ENCODE data around the gene TRIM24. TPM values are rescaled to one million over a fixed set of nuclear protein-coding genes. Genes with fewer than 3 reads are reported as not detected.

The TRIM24 gene
- polyA plus RNA-seq, 1 of the 3 experiments (the other 2 are of a cell fraction), result 5.3 TPM

DNA sequence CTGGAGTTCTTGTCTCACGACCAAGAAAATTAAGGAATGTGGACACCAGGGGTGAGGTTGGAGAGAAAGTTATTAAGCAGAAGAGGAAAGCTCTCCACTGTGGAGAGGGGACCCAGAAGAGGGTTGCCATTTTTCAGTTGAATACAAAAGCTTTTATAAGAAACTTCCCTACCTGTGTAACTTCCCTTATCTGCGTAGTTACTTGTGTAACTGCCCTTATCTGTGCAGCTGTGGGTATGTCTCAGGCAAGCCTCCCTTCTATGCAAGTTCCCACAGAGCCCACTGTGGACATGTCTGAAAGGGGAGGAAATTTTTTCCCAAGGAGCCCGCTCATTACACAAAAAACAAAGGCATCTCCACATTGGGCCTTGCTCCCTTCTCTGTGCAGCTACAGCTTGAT, 146.2 kb downstream of the TRIM24 start:
- Histone ChIP-seq H3K27ac (ENCODE audit: low read depth in 2 of 2, low read length in 1 of 2) (no peak overlapping the region), H3F3A (replicated peaks; ENCODE audit: insufficient read depth) (no peaks in the 10 kb centered on the region), H3K9me2 (no peaks in the 10 kb centered on the region), H3K4me3 (ENCODE audit: low read depth in 2 of 2, low read length in 1 of 2) (no peak overlapping the region), H3K9me3 (no peaks in the 10 kb centered on the region), H2AFZ (ENCODE audit: low read depth) (no peak overlapping the region), H3K27me3 (ENCODE audit: insufficient read depth) (no peaks in the 10 kb centered on the region), H3K4me1 (ENCODE audit: control insufficient read depth in 1 of 2, insufficient read depth in 2 of 2, low read depth in 1 of 2, low read length in 1 of 2) (peaks cover 0 to 3% of the 10 kb centered on the region in 2 experiments; a peak in 1 of 4 replicates), H3K79me2 (ENCODE audit: insufficient read depth) (no peaks in the 10 kb centered on the region), H3K36me3 (replicated peaks in 1 of 2; ENCODE audit: control insufficient read depth in 1 of 2, insufficient read depth in 2 of 2, low read length in 1 of 2) (no peaks in the 10 kb centered on the region), H4K20me1 (ENCODE audit: insufficient read depth) (no peaks in the 10 kb centered on the region), H3K4me2 (no peak overlapping the region), H3K9ac (no peak overlapping the region)
- POLR2A ChIA-PET, result no interaction called here
- no peak for DNase-seq
- no peak for TF ChIP-seq POLR2AphosphoS5 (IDR thresholded peaks at IDR 0.05; ENCODE audit: low read depth, low read length)
- no peak for TF ChIP-seq FOXM1 (IDR thresholded peaks at IDR 0.05; ENCODE audit: low read depth)
- TF ChIP-seq, protein P1, sequence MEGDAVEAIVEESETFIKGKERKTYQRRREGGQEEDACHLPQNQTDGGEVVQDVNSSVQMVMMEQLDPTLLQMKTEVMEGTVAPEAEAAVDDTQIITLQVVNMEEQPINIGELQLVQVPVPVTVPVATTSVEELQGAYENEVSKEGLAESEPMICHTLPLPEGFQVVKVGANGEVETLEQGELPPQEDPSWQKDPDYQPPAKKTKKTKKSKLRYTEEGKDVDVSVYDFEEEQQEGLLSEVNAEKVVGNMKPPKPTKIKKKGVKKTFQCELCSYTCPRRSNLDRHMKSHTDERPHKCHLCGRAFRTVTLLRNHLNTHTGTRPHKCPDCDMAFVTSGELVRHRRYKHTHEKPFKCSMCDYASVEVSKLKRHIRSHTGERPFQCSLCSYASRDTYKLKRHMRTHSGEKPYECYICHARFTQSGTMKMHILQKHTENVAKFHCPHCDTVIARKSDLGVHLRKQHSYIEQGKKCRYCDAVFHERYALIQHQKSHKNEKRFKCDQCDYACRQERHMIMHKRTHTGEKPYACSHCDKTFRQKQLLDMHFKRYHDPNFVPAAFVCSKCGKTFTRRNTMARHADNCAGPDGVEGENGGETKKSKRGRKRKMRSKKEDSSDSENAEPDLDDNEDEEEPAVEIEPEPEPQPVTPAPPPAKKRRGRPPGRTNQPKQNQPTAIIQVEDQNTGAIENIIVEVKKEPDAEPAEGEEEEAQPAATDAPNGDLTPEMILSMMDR (IDR thresholded peaks at IDR 0.05), result no peak
- TF ChIP-seq NFIC (IDR thresholded peaks at IDR 0.05; ENCODE audit: borderline replicate concordance), result no peak
- TF ChIP-seq JUND (IDR thresholded peaks at IDR 0.05), result no peak
- no peak for TF ChIP-seq CHD2 (IDR thresholded peaks at IDR 0.05; ENCODE audit: low read length, partially characterized antibody)
- TF ChIP-seq, protein P2, sequence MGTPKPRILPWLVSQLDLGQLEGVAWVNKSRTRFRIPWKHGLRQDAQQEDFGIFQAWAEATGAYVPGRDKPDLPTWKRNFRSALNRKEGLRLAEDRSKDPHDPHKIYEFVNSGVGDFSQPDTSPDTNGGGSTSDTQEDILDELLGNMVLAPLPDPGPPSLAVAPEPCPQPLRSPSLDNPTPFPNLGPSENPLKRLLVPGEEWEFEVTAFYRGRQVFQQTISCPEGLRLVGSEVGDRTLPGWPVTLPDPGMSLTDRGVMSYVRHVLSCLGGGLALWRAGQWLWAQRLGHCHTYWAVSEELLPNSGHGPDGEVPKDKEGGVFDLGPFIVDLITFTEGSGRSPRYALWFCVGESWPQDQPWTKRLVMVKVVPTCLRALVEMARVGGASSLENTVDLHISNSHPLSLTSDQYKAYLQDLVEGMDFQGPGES (IDR thresholded peaks at IDR 0.05; ENCODE audit: low read depth, low read length), result no peak
- TF ChIP-seq GATA2 (CRISPR knock-in tag; IDR thresholded peaks at IDR 0.05), result no peak
- TF ChIP-seq, protein P3, sequence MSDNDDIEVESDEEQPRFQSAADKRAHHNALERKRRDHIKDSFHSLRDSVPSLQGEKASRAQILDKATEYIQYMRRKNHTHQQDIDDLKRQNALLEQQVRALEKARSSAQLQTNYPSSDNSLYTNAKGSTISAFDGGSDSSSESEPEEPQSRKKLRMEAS (IDR thresholded peaks at IDR 0.05; ENCODE audit: low read depth), result no peak
- no peak for TF ChIP-seq FOXJ3 (CRISPR knock-in tag; IDR thresholded peaks at IDR 0.05)
- no peak for TF ChIP-seq MEF2A (IDR thresholded peaks at IDR 0.05; ENCODE audit: borderline replicate concordance, low read depth)
- TF ChIP-seq, protein P4, sequence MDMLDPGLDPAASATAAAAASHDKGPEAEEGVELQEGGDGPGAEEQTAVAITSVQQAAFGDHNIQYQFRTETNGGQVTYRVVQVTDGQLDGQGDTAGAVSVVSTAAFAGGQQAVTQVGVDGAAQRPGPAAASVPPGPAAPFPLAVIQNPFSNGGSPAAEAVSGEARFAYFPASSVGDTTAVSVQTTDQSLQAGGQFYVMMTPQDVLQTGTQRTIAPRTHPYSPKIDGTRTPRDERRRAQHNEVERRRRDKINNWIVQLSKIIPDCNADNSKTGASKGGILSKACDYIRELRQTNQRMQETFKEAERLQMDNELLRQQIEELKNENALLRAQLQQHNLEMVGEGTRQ (IDR thresholded peaks at IDR 0.05; ENCODE audit: borderline replicate concordance, low read depth, low read length), result no peak
- TF ChIP-seq TEAD4 (IDR thresholded peaks at IDR 0.05; ENCODE audit: borderline replicate concordance, insufficient read depth), result no peak
- TF ChIP-seq, protein P5, sequence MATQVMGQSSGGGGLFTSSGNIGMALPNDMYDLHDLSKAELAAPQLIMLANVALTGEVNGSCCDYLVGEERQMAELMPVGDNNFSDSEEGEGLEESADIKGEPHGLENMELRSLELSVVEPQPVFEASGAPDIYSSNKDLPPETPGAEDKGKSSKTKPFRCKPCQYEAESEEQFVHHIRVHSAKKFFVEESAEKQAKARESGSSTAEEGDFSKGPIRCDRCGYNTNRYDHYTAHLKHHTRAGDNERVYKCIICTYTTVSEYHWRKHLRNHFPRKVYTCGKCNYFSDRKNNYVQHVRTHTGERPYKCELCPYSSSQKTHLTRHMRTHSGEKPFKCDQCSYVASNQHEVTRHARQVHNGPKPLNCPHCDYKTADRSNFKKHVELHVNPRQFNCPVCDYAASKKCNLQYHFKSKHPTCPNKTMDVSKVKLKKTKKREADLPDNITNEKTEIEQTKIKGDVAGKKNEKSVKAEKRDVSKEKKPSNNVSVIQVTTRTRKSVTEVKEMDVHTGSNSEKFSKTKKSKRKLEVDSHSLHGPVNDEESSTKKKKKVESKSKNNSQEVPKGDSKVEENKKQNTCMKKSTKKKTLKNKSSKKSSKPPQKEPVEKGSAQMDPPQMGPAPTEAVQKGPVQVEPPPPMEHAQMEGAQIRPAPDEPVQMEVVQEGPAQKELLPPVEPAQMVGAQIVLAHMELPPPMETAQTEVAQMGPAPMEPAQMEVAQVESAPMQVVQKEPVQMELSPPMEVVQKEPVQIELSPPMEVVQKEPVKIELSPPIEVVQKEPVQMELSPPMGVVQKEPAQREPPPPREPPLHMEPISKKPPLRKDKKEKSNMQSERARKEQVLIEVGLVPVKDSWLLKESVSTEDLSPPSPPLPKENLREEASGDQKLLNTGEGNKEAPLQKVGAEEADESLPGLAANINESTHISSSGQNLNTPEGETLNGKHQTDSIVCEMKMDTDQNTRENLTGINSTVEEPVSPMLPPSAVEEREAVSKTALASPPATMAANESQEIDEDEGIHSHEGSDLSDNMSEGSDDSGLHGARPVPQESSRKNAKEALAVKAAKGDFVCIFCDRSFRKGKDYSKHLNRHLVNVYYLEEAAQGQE (IDR thresholded peaks at IDR 0.05; ENCODE audit: low read depth, low read length), result no peak
- no peak for TF ChIP-seq EP300 (IDR thresholded peaks at IDR 0.05; ENCODE audit: borderline replicate concordance in 1 of 2, low read depth in 1 of 2, low read length in 1 of 2)
- no peak for TF ChIP-seq RXRA (IDR thresholded peaks at IDR 0.05; ENCODE audit: borderline replicate concordance, low read depth)
- TF ChIP-seq, protein P6, sequence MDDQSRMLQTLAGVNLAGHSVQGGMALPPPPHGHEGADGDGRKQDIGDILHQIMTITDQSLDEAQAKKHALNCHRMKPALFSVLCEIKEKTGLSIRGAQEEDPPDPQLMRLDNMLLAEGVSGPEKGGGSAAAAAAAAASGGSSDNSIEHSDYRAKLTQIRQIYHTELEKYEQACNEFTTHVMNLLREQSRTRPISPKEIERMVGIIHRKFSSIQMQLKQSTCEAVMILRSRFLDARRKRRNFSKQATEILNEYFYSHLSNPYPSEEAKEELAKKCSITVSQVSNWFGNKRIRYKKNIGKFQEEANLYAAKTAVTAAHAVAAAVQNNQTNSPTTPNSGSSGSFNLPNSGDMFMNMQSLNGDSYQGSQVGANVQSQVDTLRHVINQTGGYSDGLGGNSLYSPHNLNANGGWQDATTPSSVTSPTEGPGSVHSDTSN (IDR thresholded peaks at IDR 0.05), result no peak
- TF ChIP-seq SMC3 (IDR thresholded peaks at IDR 0.05; ENCODE audit: low read depth, low read length), result no peak
- no peak for TF ChIP-seq RCOR1 (IDR thresholded peaks at IDR 0.05; ENCODE audit: low read length)
- CTCF ChIA-PET, result interaction anchor here (0.7 to 2.5 kb wide), 4 partner anchors 8 to 132 kb away, joined by 3 to 9 read pairs (median 3); no protein-coding TSS in a partner anchor
- WGBS (ENCODE audit: low lambda C conversion rate), result 44% methylated on average over 3 of the region's 3 CpGs

All from SK-N-SH (cell line).